Kidney epithelial cell (primary cell): ENCODE results near the gene DYRK1B. TPM values are rescaled to one million over a fixed set of nuclear protein-coding genes. Genes with fewer than 3 reads are reported as not detected.
A peak's percentile ranks its signal among the peaks of the same experiment; 100 is the strongest.

Experiments
- DNase-seq: peaks from one replicate; pipeline ENCODE4 v3.0.0-alpha.2; 2010; ENCODE audit warnings: low read depth
- H3K27me3 ChIP-seq: 2 replicates; pipeline ENCODE4 v1.6.0; 2011; ENCODE audit warnings: low read length; ENCODE audit not compliant: control insufficient read depth, insufficient read depth
- H3K36me3 ChIP-seq: 2 replicates; pipeline ENCODE4 v1.5.1; 2011; ENCODE audit warnings: low read length; ENCODE audit not compliant: control insufficient read depth, insufficient read depth
- H3K4me3 ChIP-seq: 2 replicates; pipeline ENCODE4 v1.5.1; 2011; ENCODE audit warnings: low read depth, mild to moderate bottlenecking, control low read depth, low read length
- CTCF ChIP-seq: IDR thresholded peaks from 2 replicates; pipeline ENCODE4 v1.5.1; 2011; ENCODE audit warnings: mild to moderate bottlenecking, moderate library complexity, low read length, control low read depth, inconsistent platforms; ENCODE audit not compliant: insufficient read depth, poor library complexity, severe bottlenecking
- total RNA-seq: library from RNA; depleted of rRNA; stranded (reverse); fragments of >200 nt; gene quantifications from 2 replicates; pipeline ENCODE4 v1.2.3, GENCODE V29; 2015

Gene DYRK1B
- total RNA-seq, 1 donor from 2014 or later, result 19.3 TPM

- Histone ChIP-seq H3K36me3 (peaks cover 2% of the 10 kb centered on the region), H3K4me3 (no peak overlapping the region), H3K27me3 (no peaks in the 10 kb centered on the region)
- no peak for DNase-seq
- TF ChIP-seq CTCF, result no peak
Observed at GRCh38 chr19:39840492-39840891, 6.5 kb upstream of the DYRK1B start.

GRCh38 chr19:39839678-39840327 is 5.8 kb upstream of the DYRK1B start:
- Histone ChIP-seq H3K27me3 (no peaks in the 10 kb centered on the region), H3K36me3 (peaks cover 2% of the 10 kb centered on the region), H3K4me3 (no peak overlapping the region)
- no peak for TF ChIP-seq CTCF
- DNase-seq, result no peak

- TF ChIP-seq CTCF, result no peak
- Histone ChIP-seq H3K27me3 (no peaks in the 10 kb centered on the region), H3K4me3 (no peak overlapping the region), H3K36me3 (peaks cover 2% of the 10 kb centered on the region)
- no peak for DNase-seq
Observed at GRCh38 chr19:39838569-39838968, 4.6 kb upstream of the DYRK1B start.

- no peaks in the 10 kb centered on the region for H3K27me3 ChIP-seq
- peaks cover 2% of the 10 kb centered on the region for H3K36me3 ChIP-seq
- H3K4me3 ChIP-seq, result no peak overlapping the region
- DNase-seq, result no peak
- no peak for TF ChIP-seq CTCF
Observed at GRCh38 chr19:39837978-39838377, 4.0 kb upstream of the DYRK1B start.

- H3K27me3 ChIP-seq, result no peaks in the 10 kb centered on the region
- H3K4me3 ChIP-seq, result no peak overlapping the region
- TF ChIP-seq CTCF, result no peak
- no peak for DNase-seq
- H3K36me3 ChIP-seq, result peaks cover 4% of the 10 kb centered on the region
Observed at GRCh38 chr19:39834287-39834841, 402 bp upstream of the DYRK1B start.

- no peak for TF ChIP-seq CTCF
- H3K4me3 ChIP-seq, result peak overlapping the region; percentile 82
- H3K27me3 ChIP-seq, result no peaks in the 10 kb centered on the region
- H3K36me3 ChIP-seq, result peaks cover 4% of the 10 kb centered on the region
- no peak for DNase-seq
Observed at GRCh38 chr19:39833160-39833463, 850 bp downstream of the DYRK1B start.
